Vagina (tissue), 2 donors: ENCODE measurements around the gene DACT2. TPM values are rescaled to one million over a fixed set of nuclear protein-coding genes. Genes with fewer than 3 reads are reported as not detected.

ENCODE experiments used
- DNase-seq, 2 donors: peaks; one replicate each; pipeline ENCODE4 v3.0.0-alpha.2; 2017; ENCODE audit errors: extremely low spot score in 2 of 2
- H3K27ac ChIP-seq: fragments of 200-600 bp; sonication (generic); one replicate; pipeline ENCODE4 v1.5.1; 2019
- H3K27me3 ChIP-seq: fragments of 200-600 bp; sonication (generic); one replicate; pipeline ENCODE4 v1.5.1; 2019
- H3K36me3 ChIP-seq, 2 donors: fragments of 200-600 bp; sonication (generic); one replicate each; pipeline ENCODE4 v1.5.1; 2017 to 2019
- H3K4me1 ChIP-seq: fragments of 200-600 bp; sonication (generic); one replicate; pipeline ENCODE4 v1.5.1; 2019
- H3K4me3 ChIP-seq, 2 donors: fragments of 200-600 bp; sonication (generic); 1 replicate in 1 of 2; 2 replicates in 1 of 2; pipeline ENCODE4 v1.5.1; 2016 to 2019
- H3K9me3 ChIP-seq: fragments of 200-600 bp; sonication (generic); one replicate; pipeline ENCODE4 v1.5.1; 2019
- CTCF ChIP-seq, 3 experiments: fragments of 450-650 bp in 2 of 3; fragments of 200-600 bp in 1 of 3; sonication (generic) in 1 of 3; IDR thresholded peaks; one replicate each; pipeline ENCODE4 v1.5.1; 2017 to 2019; ENCODE audit warnings: antibody characterized with exemption in 3 of 3, mild to moderate bottlenecking in 2 of 3, moderate library complexity in 2 of 3
- POLR2A ChIP-seq, 2 donors: fragments of 450-650 bp; IDR thresholded peaks; one replicate each; pipeline ENCODE4 v1.6.1; 2017; ENCODE audit warnings: antibody characterized with exemption in 2 of 2, mild to moderate bottlenecking in 2 of 2, moderate library complexity in 2 of 2
- POLR2AphosphoS5 ChIP-seq, 2 donors: sonication (generic); formaldehyde crosslinking; IDR thresholded peaks; one replicate each; pipeline ENCODE4 v1.9.0; 2017; ENCODE audit warnings: antibody characterized with exemption in 2 of 2, mild to moderate bottlenecking in 2 of 2, low read depth in 1 of 2; ENCODE audit not compliant: insufficient read depth in 1 of 2
- intact Hi-C: fragments of 100-400 bp; cut with DNase I; formaldehyde crosslinking; loops from one replicate; pipeline ENCODE4 v1.15.1; 2023
- total RNA-seq: library from RNA; depleted of rRNA; stranded (reverse); fragments of >200 nt; gene quantifications from one replicate; pipeline ENCODE4 v1.2.3, GENCODE V29; 2016

The DACT2 gene
- total RNA-seq, 1 donor from 2014 or later: 1.5 TPM

DNA sequence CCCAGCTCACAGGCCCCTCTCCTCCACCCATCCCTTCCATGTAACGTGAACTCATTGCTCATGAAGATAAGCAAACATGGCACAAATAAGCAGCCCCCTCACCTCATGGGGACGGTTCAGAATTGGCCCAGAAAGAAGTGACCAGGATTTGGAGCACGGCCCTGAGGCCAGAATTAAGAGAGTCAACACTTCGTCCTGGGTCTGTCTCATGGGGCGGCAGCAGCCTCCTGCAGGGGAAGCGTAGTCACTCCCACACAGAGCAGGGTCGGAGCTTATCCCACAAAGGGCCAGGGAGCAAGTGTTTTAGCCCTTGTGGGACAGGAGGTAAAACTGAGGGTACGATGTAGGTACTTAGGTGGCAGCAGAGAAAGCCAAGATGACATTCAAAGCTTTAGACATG lies 28.6 kb upstream of the DACT2 start:
- Histone ChIP-seq H3K27me3 (no peaks in the 10 kb centered on the region), H3K27ac (no peak overlapping the region), H3K4me1 (no peaks in the 10 kb centered on the region), H3K9me3 (no peaks in the 10 kb centered on the region), H3K4me3 (no peak overlapping the region), H3K36me3 (no peaks in the 10 kb centered on the region)
- peak in 1 of 2 donors; percentile 62 for DNase-seq
- intact Hi-C loops: no loop called here
- TF ChIP-seq CTCF (IDR thresholded peaks at IDR 0.05): no peak
- no peak for TF ChIP-seq POLR2A (IDR thresholded peaks at IDR 0.05)
- no peak for TF ChIP-seq POLR2AphosphoS5 (IDR thresholded peaks at IDR 0.05; ENCODE audit: insufficient read depth in 1 of 2, low read depth in 1 of 2)

DNA sequence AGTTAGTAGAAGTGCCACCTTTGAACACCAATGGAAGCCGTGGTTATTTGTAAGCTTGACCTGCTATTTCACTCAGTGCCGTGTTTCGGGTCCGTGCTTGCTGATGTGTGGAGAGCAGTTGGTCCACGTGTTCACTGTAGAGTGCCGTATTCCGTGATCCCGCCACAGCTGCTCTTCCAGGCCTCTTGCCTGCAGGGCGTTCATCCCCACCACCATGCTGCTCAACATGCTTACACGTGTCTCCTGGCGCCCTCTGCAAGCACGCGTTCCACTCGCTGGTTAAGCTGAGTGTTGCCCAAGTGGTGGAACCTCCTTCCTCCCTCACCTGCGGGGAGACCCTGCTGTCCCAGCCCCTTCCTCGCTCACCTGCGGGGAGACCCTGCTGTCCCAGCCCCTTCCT lies 28.0 kb upstream of the DACT2 start:
- no peaks in the 10 kb centered on the region for H3K36me3 ChIP-seq
- H3K9me3 ChIP-seq: no peaks in the 10 kb centered on the region
- no peak for TF ChIP-seq POLR2AphosphoS5 (IDR thresholded peaks at IDR 0.05; ENCODE audit: insufficient read depth in 1 of 2, low read depth in 1 of 2)
- no peak for TF ChIP-seq CTCF (IDR thresholded peaks at IDR 0.05)
- no peak for TF ChIP-seq POLR2A (IDR thresholded peaks at IDR 0.05)
- no peak overlapping the region for H3K27ac ChIP-seq
- no peaks in the 10 kb centered on the region for H3K27me3 ChIP-seq
- intact Hi-C loops: no loop called here
- H3K4me3 ChIP-seq: no peak overlapping the region
- no peaks in the 10 kb centered on the region for H3K4me1 ChIP-seq
- DNase-seq: peak in 1 of 2 donors; percentile 67

DNA sequence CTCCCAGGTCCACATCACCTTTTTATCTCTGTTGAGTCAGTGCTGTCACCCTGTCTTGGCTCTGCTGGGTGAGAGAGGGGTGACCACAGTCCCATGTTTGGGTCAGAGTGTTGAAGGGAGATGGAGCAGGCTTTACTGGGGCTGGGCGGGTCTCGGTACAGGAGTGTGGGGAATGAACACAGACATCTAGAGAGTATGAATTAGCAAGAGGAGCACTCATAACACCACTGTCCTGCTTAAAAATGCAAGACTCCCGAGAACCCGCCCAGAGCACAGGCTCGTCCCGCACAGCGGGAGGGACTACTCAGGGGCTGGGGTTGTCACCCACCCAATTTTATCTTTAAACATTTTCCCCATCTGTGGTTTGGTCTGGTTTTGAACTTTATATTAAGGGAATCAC lies 27.5 kb upstream of the DACT2 start:
- H3K4me3 ChIP-seq: no peak overlapping the region
- no peaks in the 10 kb centered on the region for H3K36me3 ChIP-seq
- no peaks in the 10 kb centered on the region for H3K9me3 ChIP-seq
- intact Hi-C loops: no loop called here
- H3K27me3 ChIP-seq: no peaks in the 10 kb centered on the region
- peak in 1 of 2 donors; percentile 67 for DNase-seq
- H3K27ac ChIP-seq: no peak overlapping the region
- H3K4me1 ChIP-seq: no peaks in the 10 kb centered on the region
- no peak for TF ChIP-seq CTCF (IDR thresholded peaks at IDR 0.05)
- no peak for TF ChIP-seq POLR2AphosphoS5 (IDR thresholded peaks at IDR 0.05; ENCODE audit: insufficient read depth in 1 of 2, low read depth in 1 of 2)
- TF ChIP-seq POLR2A (IDR thresholded peaks at IDR 0.05): no peak

DNA sequence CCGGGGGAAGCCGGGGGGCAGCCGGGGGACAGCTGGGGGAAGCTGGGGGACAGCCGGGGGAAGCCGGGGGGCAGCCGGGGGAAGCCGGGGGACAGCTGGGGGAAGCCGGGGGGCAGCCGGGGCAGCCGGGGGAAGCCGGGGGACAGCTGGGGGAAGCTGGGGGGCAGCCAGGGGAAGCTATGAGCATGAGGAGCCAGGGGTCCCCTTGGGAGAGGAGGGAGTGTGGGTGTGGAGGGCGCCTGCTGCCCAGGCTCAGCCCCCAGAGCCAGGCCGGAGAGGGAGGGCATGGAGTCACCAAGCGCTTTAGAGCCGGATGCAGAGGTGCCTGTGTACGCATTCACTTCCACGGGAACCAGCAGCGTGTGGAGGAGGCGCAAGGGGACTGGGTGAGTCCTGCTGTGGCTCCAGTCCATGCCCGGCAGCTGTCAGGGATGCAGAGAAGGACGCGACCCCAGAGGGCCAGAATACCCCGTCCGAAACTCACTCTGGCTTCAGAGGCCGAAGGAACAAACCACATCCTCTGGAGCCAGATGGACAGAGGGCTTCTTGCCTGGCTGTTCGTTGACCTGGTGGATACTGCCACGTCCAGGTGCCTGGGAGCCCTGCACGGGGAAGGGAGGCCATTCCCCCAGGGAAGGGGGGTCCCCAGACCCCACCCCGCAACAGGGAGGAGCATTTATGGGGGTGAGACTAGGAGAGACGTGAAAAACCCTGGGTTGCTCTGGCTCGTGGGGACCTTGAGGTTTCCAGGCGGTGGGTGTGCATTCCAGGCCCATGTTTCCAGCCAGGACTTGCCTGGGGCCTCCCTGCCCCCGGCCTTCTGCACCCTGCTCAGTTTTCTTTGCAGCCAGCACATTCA lies 26.5 kb upstream of the DACT2 start:
- Histone ChIP-seq H3K36me3 (no peaks in the 10 kb centered on the region), H3K4me1 (no peaks in the 10 kb centered on the region), H3K27ac (no peak overlapping the region), H3K9me3 (no peaks in the 10 kb centered on the region), H3K27me3 (no peaks in the 10 kb centered on the region), H3K4me3 (no peak overlapping the region)
- peak in 1 of 2 donors; percentile 78 for DNase-seq
- intact Hi-C loops: no loop called here
- TF ChIP-seq CTCF (IDR thresholded peaks at IDR 0.05) (no peak), POLR2AphosphoS5 (IDR thresholded peaks at IDR 0.05; ENCODE audit: insufficient read depth in 1 of 2, low read depth in 1 of 2) (no peak), POLR2A (IDR thresholded peaks at IDR 0.05) (no peak)

GRCh38 chr6:168345266-168345665 lies 25.7 kb upstream of the DACT2 start:
- intact Hi-C loops: no loop called here

More at GRCh38 chr6:168345266-168345665, 25.7 kb upstream of the DACT2 start:
- Histone ChIP-seq H3K27ac (no peak overlapping the region), H3K4me3 (no peak overlapping the region), H3K4me1 (no peaks in the 10 kb centered on the region), H3K36me3 (no peaks in the 10 kb centered on the region), H3K27me3 (no peaks in the 10 kb centered on the region), H3K9me3 (no peaks in the 10 kb centered on the region)
- TF ChIP-seq CTCF (IDR thresholded peaks at IDR 0.05) (no peak), POLR2AphosphoS5 (IDR thresholded peaks at IDR 0.05; ENCODE audit: insufficient read depth in 1 of 2, low read depth in 1 of 2) (no peak), POLR2A (IDR thresholded peaks at IDR 0.05) (no peak)
- peak in 1 of 2 donors; percentile 79 for DNase-seq
